A549 (cell line): ENCODE results near the gene NDUFAF2.

Experiments
- CHD2 ChIP-seq: fragments of 150-350 bp; IDR thresholded peaks from 2 replicates; pipeline ENCODE4 v1.6.1; 2014; ENCODE audit warnings: low read length; ENCODE audit not compliant: partially characterized antibody
- CTCF ChIP-seq: fragments of >200 bp; sonication (Bioruptor Twin); formaldehyde crosslinking; IDR thresholded peaks from 3 replicates; pipeline ENCODE4 v1.5.1; 2016
- EHF ChIP-seq: fragments of 250-450 bp; sonication (Bioruptor Pico); IDR thresholded peaks from 2 replicates; pipeline ENCODE4 v1.5.0; 2020; ENCODE audit warnings: mild to moderate bottlenecking
- POLR2A ChIP-seq: IDR thresholded peaks from 2 replicates; pipeline ENCODE4 v1.6.1; 2012; ENCODE audit warnings: mild to moderate bottlenecking, low read length
- REST ChIP-seq: fragments of 200-600 bp; sonication (generic); IDR thresholded peaks from 2 replicates; pipeline ENCODE4 v1.6.1; 2016; ENCODE audit warnings: antibody characterized with exemption, mild to moderate bottlenecking, moderate library complexity
- RNF2 ChIP-seq: fragments of 200-600 bp; sonication (generic); IDR thresholded peaks from 2 replicates; pipeline ENCODE4 v1.6.1; 2016; ENCODE audit warnings: low read depth, mild to moderate bottlenecking, antibody characterized with exemption, moderate library complexity, borderline replicate concordance

DNA sequence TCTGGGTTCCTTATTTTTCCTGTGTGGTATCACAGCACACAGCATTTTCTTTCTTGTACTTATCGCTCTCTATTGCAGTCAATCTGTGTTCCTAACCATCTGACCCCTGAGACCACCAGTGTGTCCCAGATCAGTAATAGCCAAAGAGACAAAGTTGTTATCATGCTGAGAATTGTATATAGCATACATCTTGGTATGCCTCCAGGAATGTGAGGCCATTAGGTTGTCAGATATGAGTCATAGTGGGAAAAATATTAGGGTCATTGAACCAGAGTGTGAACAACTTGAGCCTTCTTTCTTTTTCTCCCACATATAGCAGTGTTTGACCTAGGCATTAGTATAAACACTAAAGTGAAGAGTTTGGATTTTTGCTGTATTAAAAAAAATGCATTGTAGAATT is 106.3 kb downstream of the NDUFAF2 start:
- TF ChIP-seq POLR2A (no peak), REST (no peak), CHD2 (no peak), CTCF (no peak), RNF2 (no peak), EHF (CRISPR knock-in tag) (no peak)
